PC-3 (cell line): Measurements from ENCODE around the gene DNAJC8. TPM values are rescaled to one million over a fixed set of nuclear protein-coding genes. Genes with fewer than 3 reads are reported as not detected.

Source experiments
- ATAC-seq: fragments of 200-7000 bp; cut with Tn5 transposase; 2 replicates; pipeline ENCODE4 v1.9.1; 2020; ENCODE audit warnings: mild to moderate bottlenecking, moderate library complexity
- BruUV-seq: library from RNA; stranded (reverse); fragments of 400-500 nt; replicated peaks from 2 replicates; lab custom pipeline; 2021; lab: Mats Ljungman, UMichigan
- CTCF ChIA-PET: fragments of 300-600 bp; sonication (Branson Sonifier 250); formaldehyde crosslinking; loops from one replicate; lab custom pipeline; 2022; ENCODE audit warnings: antibody characterized with exemption; lab: Charles Lee
- POLR2A ChIA-PET: fragments of 300-600 bp; sonication (Branson Sonifier 250); formaldehyde crosslinking; loops from one replicate; lab custom pipeline; 2022; ENCODE audit warnings: antibody characterized with exemption; ENCODE audit not compliant: unreplicated experiment; lab: Charles Lee
- DNase-seq: peaks from one replicate; pipeline ENCODE4 v3.0.0-alpha.2; 2015
- H2AFZ ChIP-seq: fragments of 300-600 bp; sonication (generic); 2 replicates; pipeline ENCODE4 v1.6.0; 2016; ENCODE audit warnings: antibody characterized with exemption, low read length
- H3F3A ChIP-seq: fragments of 300-600 bp; sonication (generic); one replicate; pipeline ENCODE4 v1.6.0; 2017; ENCODE audit warnings: antibody characterized with exemption, low read length, control low read depth, mild to moderate bottlenecking; ENCODE audit not compliant: unreplicated experiment
- H3K27ac ChIP-seq: fragments of 300-600 bp; sonication (generic); 2 replicates; pipeline ENCODE4 v1.5.1; 2016; ENCODE audit warnings: mild to moderate bottlenecking, low read length
- H3K27me3 ChIP-seq: fragments of 300-600 bp; sonication (generic); 2 replicates; pipeline ENCODE4 v1.6.1; 2016; ENCODE audit warnings: low read length, mixed read lengths
- H3K36me3 ChIP-seq: fragments of 300-600 bp; sonication (generic); 2 replicates; pipeline ENCODE4 v1.6.1; 2016; ENCODE audit warnings: low read depth, mixed run types, low read length, mixed read lengths
- H3K4me1 ChIP-seq: fragments of 300-600 bp; sonication (generic); 2 replicates; pipeline ENCODE4 v1.5.1; 2016; ENCODE audit warnings: low read length; ENCODE audit not compliant: insufficient read depth
- H3K4me2 ChIP-seq: fragments of 300-600 bp; sonication (generic); 2 replicates; pipeline ENCODE4 v1.6.0; 2016; ENCODE audit warnings: low read length
- H3K4me3 ChIP-seq: fragments of 300-600 bp; sonication (generic); 2 replicates; pipeline ENCODE4 v1.5.1; 2016; ENCODE audit warnings: mild to moderate bottlenecking, low read length, mixed read lengths
- H3K79me2 ChIP-seq: fragments of 300-600 bp; sonication (generic); 2 replicates; pipeline ENCODE4 v1.6.1; 2017; ENCODE audit warnings: low read length, mixed read lengths
- H3K9ac ChIP-seq: fragments of 300-600 bp; sonication (generic); 2 replicates; pipeline ENCODE4 v1.6.0; 2016; ENCODE audit warnings: mild to moderate bottlenecking, low read length
- H3K9me2 ChIP-seq: fragments of 300-600 bp; sonication (generic); replicated peaks from 2 replicates; pipeline ENCODE4 v1.6.1; 2016; ENCODE audit warnings: mixed run types, low read length, mixed read lengths
- H3K9me3 ChIP-seq: fragments of 300-600 bp; sonication (generic); 2 replicates; pipeline ENCODE4 v1.6.1; 2016; ENCODE audit warnings: low read length, mixed read lengths
- H4K20me1 ChIP-seq: fragments of 300-600 bp; sonication (generic); 2 replicates; pipeline ENCODE4 v1.6.1; 2016; ENCODE audit warnings: low read length, mixed read lengths
- CTCF ChIP-seq: fragments of 300-600 bp; sonication (generic); conservative IDR thresholded peaks from 2 replicates; pipeline ENCODE4 v1.5.1; 2017; ENCODE audit warnings: antibody characterized with exemption, low read depth, mild to moderate bottlenecking, low read length
- EZH2 ChIP-seq: fragments of 300-600 bp; sonication (generic); IDR thresholded peaks from one replicate; pipeline ENCODE4 v1.6.1; 2017; ENCODE audit warnings: antibody characterized with exemption, mild to moderate bottlenecking, low read length; ENCODE audit not compliant: unreplicated experiment
- EZH2phosphoT487 ChIP-seq: fragments of 300-600 bp; sonication (generic); IDR thresholded peaks from 2 replicates; pipeline ENCODE4 v1.6.1; 2018; ENCODE audit warnings: mild to moderate bottlenecking, antibody characterized with exemption, low read length, borderline replicate concordance
- intact Hi-C: fragments of 100-400 bp; cut with micrococcal nuclease; formaldehyde crosslinking; loops from 2 replicates; pipeline ENCODE4 v1.9.0; 2023
- total RNA-seq: library from RNA; depleted of rRNA; stranded (reverse); fragments of >200 nt; gene quantifications from 2 replicates; pipeline ENCODE4 v1.2.3, GENCODE V29; 2014

Gene DNAJC8
- total RNA-seq, 1 experiment from 2014 or later = 63.6 TPM

GRCh38 chr1:28257736-28258135, 24.9 kb upstream of the DNAJC8 start:
- peaks cover 17% of the 10 kb centered on the region for H3K4me1 ChIP-seq
- CTCF ChIA-PET = interaction anchor here (0.6 to 1.0 kb wide), 3 partner anchors 9 to 111 kb away, joined by 3 to 8 read pairs (median 3); no protein-coding TSS in a partner anchor

GRCh38 chr1:28256197-28256827, 23.5 kb upstream of the DNAJC8 start:
- Histone ChIP-seq H3K4me2 (no peak overlapping the region), H4K20me1 (peaks cover 7% of the 10 kb centered on the region), H2AFZ (no peak overlapping the region), H3K27me3 (no peaks in the 10 kb centered on the region), H3F3A (no peaks in the 10 kb centered on the region), H3K9ac (no peak overlapping the region), H3K9me3 (no peaks in the 10 kb centered on the region), H3K9me2 (no peaks in the 10 kb centered on the region), H3K4me3 (no peak overlapping the region), H3K79me2 (peaks cover 17% of the 10 kb centered on the region), H3K4me1 (peaks cover 16% of the 10 kb centered on the region), H3K36me3 (no peaks in the 10 kb centered on the region), H3K27ac (no peak overlapping the region)
- no peak for TF ChIP-seq EZH2
- TF ChIP-seq EZH2phosphoT487 = no peak
- no peak for TF ChIP-seq CTCF
- intact Hi-C loops = no loop called here
- CTCF ChIA-PET = no interaction called here
- BruUV-seq = no TSS peak
- DNase-seq (no peak), ATAC-seq (no peak)
- POLR2A ChIA-PET = interaction anchor here (0.6 to 0.7 kb wide), 2 partner anchors 10 to 12 kb away, joined by 4 to 17 read pairs; no protein-coding TSS in a partner anchor

More at GRCh38 chr1:28257736-28258135, 24.9 kb upstream of the DNAJC8 start:
- Histone ChIP-seq H3K27me3 (no peaks in the 10 kb centered on the region), H3K9ac (no peak overlapping the region), H3F3A (no peaks in the 10 kb centered on the region), H3K9me3 (no peaks in the 10 kb centered on the region), H3K27ac (no peak overlapping the region), H3K4me2 (no peak overlapping the region), H2AFZ (no peak overlapping the region), H3K79me2 (peaks cover 29% of the 10 kb centered on the region), H4K20me1 (peaks cover 8% of the 10 kb centered on the region), H3K4me3 (no peak overlapping the region), H3K9me2 (no peaks in the 10 kb centered on the region), H3K36me3 (no peaks in the 10 kb centered on the region)
- POLR2A ChIA-PET = interaction anchor here (0.6 kb wide), 1 partner anchor 11 kb away, joined by 3 read pairs; no protein-coding TSS in a partner anchor
- DNase-seq (no peak), ATAC-seq (no peak)
- BruUV-seq = no TSS peak
- intact Hi-C loops = no loop called here
- no peak for TF ChIP-seq EZH2
- TF ChIP-seq CTCF = no peak
- TF ChIP-seq EZH2phosphoT487 = no peak

- Histone ChIP-seq H3K9ac (no peak overlapping the region), H3F3A (peaks cover 4% of the 10 kb centered on the region), H3K4me3 (no peak overlapping the region), H3K4me2 (no peak overlapping the region), H3K9me3 (no peaks in the 10 kb centered on the region), H3K36me3 (no peaks in the 10 kb centered on the region), H4K20me1 (no peaks in the 10 kb centered on the region), H3K27me3 (no peaks in the 10 kb centered on the region), H3K27ac (peak overlapping the region; percentile 55), H3K79me2 (no peaks in the 10 kb centered on the region), H3K4me1 (peaks cover 26% of the 10 kb centered on the region), H3K9me2 (no peaks in the 10 kb centered on the region), H2AFZ (no peak overlapping the region)
- no TSS peak for BruUV-seq
- CTCF ChIA-PET = interaction anchor here (0.6 to 2.0 kb wide), 2 partner anchors 120 to 627 kb away, joined by 3 to 32 read pairs; partner anchors contain the start of gene PHACTR4
- ATAC-seq (no peak), DNase-seq (no peak)
- TF ChIP-seq CTCF (no peak), EZH2 (no peak), EZH2phosphoT487 (no peak)
- intact Hi-C loops = loop anchor here (1.0 to 5.0 kb wide), 5 partner anchors 9 to 332 kb away; partner anchors contain the start of genes MED18 and SESN2
- POLR2A ChIA-PET = interaction anchor here (0.9 to 1.7 kb wide), 3 partner anchors 10 to 120 kb away, joined by 6 to 12 read pairs (median 9); partner anchors contain the start of genes ATP5IF1 and PHACTR4
These were observed 17.1 kb upstream of the DNAJC8 start for GRCh38 chr1:28249866-28250295.
